GM12878 (cell line): ENCODE data around the gene UCN2. TPM values are rescaled to one million over a fixed set of nuclear protein-coding genes. Genes with fewer than 3 reads are reported as not detected.

ENCODE experiments used
- BHLHE40 ChIP-seq, 2 experiments: fragments of 450-650 bp in 1 of 2; IDR thresholded peaks; 2 replicates each; pipeline ENCODE4 v1.6.1; 2011 to 2017; ENCODE audit warnings: low read depth in 2 of 2, borderline replicate concordance in 1 of 2, improper control_type of control experiment in 1 of 2, low read length in 1 of 2, mild to moderate bottlenecking in 1 of 2
- E4F1 ChIP-seq: fragments of 450-650 bp; IDR thresholded peaks from 2 replicates; pipeline ENCODE4 v1.6.1; 2018; ENCODE audit warnings: borderline replicate concordance, mild to moderate bottlenecking; ENCODE audit not compliant: partially characterized antibody
- EP300 ChIP-seq, 2 experiments: fragments of 150-350 bp in 1 of 2; IDR thresholded peaks; 2 replicates each; pipeline ENCODE4 v1.6.1; 2011 to 2012; ENCODE audit warnings: low read depth in 2 of 2, low read length in 2 of 2, borderline replicate concordance in 1 of 2, improper control_type of control experiment in 1 of 2, inconsistent platforms in 1 of 2; ENCODE audit not compliant: control insufficient read depth in 1 of 2
- KLF5 ChIP-seq: fragments of 450-650 bp; IDR thresholded peaks from 2 replicates; pipeline ENCODE4 v1.6.1; 2014; ENCODE audit warnings: mild to moderate bottlenecking; ENCODE audit not compliant: partially characterized antibody
- LARP7 ChIP-seq: fragments of 450-650 bp; IDR thresholded peaks from 2 replicates; pipeline ENCODE4 v1.6.1; 2017; ENCODE audit warnings: mild to moderate bottlenecking
- SRF ChIP-seq, 2 experiments: IDR thresholded peaks; 2 replicates each; pipeline ENCODE4 v1.6.1; 2011; ENCODE audit warnings: low read depth in 2 of 2, low read length in 2 of 2, mild to moderate bottlenecking in 1 of 2, moderate library complexity in 1 of 2
- WRNIP1 ChIP-seq: IDR thresholded peaks from 2 replicates; pipeline ENCODE4 v1.6.1; 2011; ENCODE audit warnings: low read depth, low read length, improper control_type of control experiment, borderline replicate concordance
- polyA plus RNA-seq, 11 experiments: library from polyadenylated mRNA; depleted of rRNA in 4 of 11; unstranded in 6 of 11; stranded (reverse) in 5 of 11; fragments of >200 nt; fragmentation: Nextera tagmentation in 4 of 11; fragmentation: Illumina TruSeq in 1 of 11; extraction: Ambion mirVana in 4 of 11; extraction: Trizol in 1 of 11; gene quantifications; 1 replicate in 1 of 11; 2 replicates in 10 of 11; pipeline versions ENCODE4 v1.2.1 to v1.2.3, GENCODE V29; 2011 to 2016; ENCODE audit warnings: inconsistent platforms in 2 of 11, missing spikeins in 2 of 11, low read depth in 1 of 11
- total RNA-seq, 4 experiments: library from RNA; depleted of rRNA in 3 of 4; stranded (reverse); fragments of >200 nt in 3 of 4; fragmentation: Illumina TruSeq in 1 of 4; extraction: Trizol in 1 of 4; gene quantifications; 2 replicates each; pipeline versions ENCODE4 v1.2.1 to v1.2.3, GENCODE V29; 2013 to 2021

The UCN2 gene
- total and polyA plus RNA-seq, 10 of the 15 experiments (the other 5 are each of a cell fraction or from before 2014, with no cell fraction given), result 0.05 TPM; not detected in 9

DNA sequence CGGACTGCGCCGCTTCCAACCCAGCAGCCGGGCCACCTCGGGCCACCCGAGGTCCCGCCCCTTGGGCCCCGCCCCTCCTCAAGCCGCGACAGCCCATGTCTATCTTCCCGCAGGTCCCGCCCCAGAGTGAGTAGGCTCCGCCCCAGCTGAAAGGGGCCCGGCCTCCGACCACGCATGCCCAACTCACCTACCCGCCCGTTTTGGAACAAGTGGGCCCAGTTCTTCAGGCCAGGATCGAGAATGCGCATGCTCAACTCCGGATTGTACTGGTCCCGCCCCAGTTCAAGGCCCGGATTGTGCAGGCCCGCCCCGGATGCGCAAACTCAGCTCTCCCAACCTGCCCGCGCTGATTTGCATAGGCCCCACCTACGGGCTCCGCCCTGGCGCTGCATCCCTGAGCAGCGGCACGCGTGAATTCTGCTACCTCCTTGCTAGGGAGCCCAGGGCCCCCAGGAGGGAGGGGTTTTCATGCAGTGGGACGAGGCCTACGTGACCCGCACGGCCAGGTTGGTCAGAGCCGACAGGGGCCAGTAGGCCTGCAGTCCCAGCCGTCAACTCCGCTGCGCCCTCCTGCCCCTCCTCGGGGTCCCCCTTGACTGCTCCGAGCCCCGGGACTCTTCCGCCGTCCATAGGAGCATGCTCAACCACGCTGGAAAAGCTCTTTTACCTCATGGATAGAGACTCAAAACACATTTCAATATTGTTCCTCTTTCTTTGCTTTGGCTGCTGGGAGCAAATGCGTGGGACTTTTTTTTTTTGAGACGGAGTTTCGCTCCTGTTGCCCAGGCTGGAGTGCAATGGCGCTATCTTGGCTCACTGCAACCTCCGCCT, 6.6 kb downstream of the UCN2 start, which contains the start of gene PFKFB4 (continued):
- no peak for TF ChIP-seq E4F1
- TF ChIP-seq KLF5, result peak; percentile 60
- peak; percentile 97 to 99 for TF ChIP-seq BHLHE40 (IDR thresholded peaks at IDR 0.05; ENCODE audit: borderline replicate concordance in 1 of 2, low read depth in 2 of 2, low read length in 1 of 2)
- peak in 1 of 2 experiments; percentile 70; a peak in 3 of 4 replicates for TF ChIP-seq SRF (IDR thresholded peaks at IDR 0.05; ENCODE audit: low read depth in 2 of 2, low read length in 2 of 2)
- TF ChIP-seq LARP7, result peak; percentile 70; the same call in 1 of the 2 replicates
- no peak for TF ChIP-seq WRNIP1
- TF ChIP-seq EP300 (IDR thresholded peaks at IDR 0.05; ENCODE audit: borderline replicate concordance in 1 of 2, control insufficient read depth in 1 of 2, low read depth in 2 of 2, low read length in 2 of 2), result no peak; a peak in 1 of 4 replicates
